Measurements from ENCODE around the gene GTSF1L. TPM values are rescaled to one million over a fixed set of nuclear protein-coding genes. Genes with fewer than 3 reads are reported as not detected.

GTSF1L gene
- total and polyA plus RNA-seq, 2 of the 4 experiments (the other 2 are of a cell fraction): not detected

GRCh38 chr20:43752051-43752360 is 25.2 kb upstream of the GTSF1L start (continued):
- no peak for TF ChIP-seq CTCF (conservative IDR thresholded peaks at IDR 0.05; ENCODE audit: low read depth, low read length)
- no peak for TF ChIP-seq MXI1 (IDR thresholded peaks at IDR 0.05; ENCODE audit: borderline replicate concordance, low read depth, low read length)
- TF ChIP-seq CHD1 (IDR thresholded peaks at IDR 0.05; ENCODE audit: low read depth, low read length): no peak

All from IMR-90 (cell line).